Neural progenitor cell (in vitro differentiated cells): ENCODE data around the gene SLCO6A1.

Experiments used
- CTCF ChIP-seq: fragments of 200-600 bp; sonication (generic); IDR thresholded peaks from 2 replicates; pipeline ENCODE4 v1.5.1; 2017; ENCODE audit warnings: antibody characterized with exemption, mild to moderate bottlenecking
- EZH2 ChIP-seq: fragments of 200-600 bp; sonication (generic); IDR thresholded peaks from 2 replicates; pipeline ENCODE4 v1.6.1; 2017; ENCODE audit warnings: antibody characterized with exemption, mild to moderate bottlenecking, moderate library complexity
- EZH2phosphoT487 ChIP-seq: fragments of 200-600 bp; sonication (generic); IDR thresholded peaks from 2 replicates; pipeline ENCODE4 v1.6.1; 2017; ENCODE audit warnings: antibody characterized with exemption

GRCh38 chr5:102414448-102414847, 84.4 kb downstream of the SLCO6A1 start:
- no peak for TF ChIP-seq CTCF
- TF ChIP-seq EZH2phosphoT487, result no peak
- TF ChIP-seq EZH2, result no peak
